SU-DHL-6 (cell line): ENCODE results near the gene NFYC.

Experiments
- H2AFZ ChIP-seq: fragments of 200-600 bp; sonication (generic); 2 replicates; pipeline ENCODE4 v1.6.1; 2014; ENCODE audit warnings: low read depth, mild to moderate bottlenecking, moderate library complexity, mixed read lengths, antibody characterized with exemption, low read length; ENCODE audit not compliant: severe bottlenecking
- H3F3A ChIP-seq: fragments of 200-600 bp; shearing (Covaris generic); 2 replicates; pipeline ENCODE4 v1.6.0; 2016; ENCODE audit warnings: antibody characterized with exemption, mild to moderate bottlenecking; ENCODE audit not compliant: insufficient read depth
- H3K27ac ChIP-seq: fragments of 200-600 bp; sonication (generic); 2 replicates; pipeline ENCODE4 v1.5.1; 2016; ENCODE audit warnings: low read depth, mild to moderate bottlenecking, low read length, moderate library complexity, mixed read lengths
- H3K27me3 ChIP-seq: fragments of 200-600 bp; sonication (generic), shearing (Covaris generic); 2 replicates; pipeline ENCODE4 v1.6.0; 2014; ENCODE audit warnings: mild to moderate bottlenecking, low read length
- H3K36me3 ChIP-seq: fragments of 200-600 bp; sonication (generic); 2 replicates; pipeline ENCODE4 v1.6.1; 2014; ENCODE audit warnings: mild to moderate bottlenecking, low read length, mixed read lengths
- H3K4me2 ChIP-seq: fragments of 300-600, 200-600 bp; shearing (Covaris generic), sonication (generic); 2 replicates; pipeline ENCODE4 v1.6.0; 2014; ENCODE audit warnings: low read length, low read depth, mild to moderate bottlenecking; ENCODE audit not compliant: poor library complexity, severe bottlenecking
- H3K4me3 ChIP-seq: fragments of 200-600 bp; sonication (generic); 2 replicates; pipeline ENCODE4 v1.5.1; 2014; ENCODE audit warnings: antibody characterized with exemption, low read length, mild to moderate bottlenecking, mixed read lengths; ENCODE audit not compliant: insufficient read depth, poor library complexity, severe bottlenecking
- H3K79me2 ChIP-seq: fragments of 200-600 bp; sonication (generic); 2 replicates; pipeline ENCODE4 v1.6.1; 2014; ENCODE audit warnings: mild to moderate bottlenecking, low read length, moderate library complexity; ENCODE audit not compliant: insufficient read depth
- H3K9ac ChIP-seq: fragments of 200-600 bp; sonication (generic); 2 replicates; pipeline ENCODE4 v1.7.0; 2014; ENCODE audit warnings: mild to moderate bottlenecking, low read length
- H3K9me2 ChIP-seq: fragments of 200-600 bp; sonication (generic); replicated peaks from 2 replicates; pipeline ENCODE4 v1.6.1; 2014; ENCODE audit warnings: low read length; ENCODE audit not compliant: insufficient read depth
- H3K9me3 ChIP-seq: fragments of 200-600 bp; sonication (generic); 2 replicates; pipeline ENCODE4 v1.6.1; 2014; ENCODE audit warnings: low read length, mixed read lengths; ENCODE audit not compliant: insufficient read depth
- H4K20me1 ChIP-seq: fragments of 200-600 bp; sonication (generic); 2 replicates; pipeline ENCODE4 v1.6.1; 2014; ENCODE audit warnings: low read depth, mild to moderate bottlenecking, antibody characterized with exemption, low read length, moderate library complexity, mixed read lengths
- EZH2phosphoT487 ChIP-seq: fragments of 200-600 bp; sonication (generic), shearing (Covaris generic); conservative IDR thresholded peaks from 2 replicates; pipeline ENCODE4 v1.6.1; 2018; ENCODE audit warnings: mild to moderate bottlenecking, antibody characterized with exemption, low read length, moderate library complexity, mixed read lengths
- TF ChIP-seq, protein P1 (sequence below): fragments of 200-600 bp; sonication (generic); IDR thresholded peaks from one replicate; pipeline ENCODE4 v1.5.1; 2017; ENCODE audit warnings: antibody characterized with exemption, mild to moderate bottlenecking, low read length, moderate library complexity; ENCODE audit not compliant: insufficient read depth, poor library complexity, severe bottlenecking

NFYC gene

DNA sequence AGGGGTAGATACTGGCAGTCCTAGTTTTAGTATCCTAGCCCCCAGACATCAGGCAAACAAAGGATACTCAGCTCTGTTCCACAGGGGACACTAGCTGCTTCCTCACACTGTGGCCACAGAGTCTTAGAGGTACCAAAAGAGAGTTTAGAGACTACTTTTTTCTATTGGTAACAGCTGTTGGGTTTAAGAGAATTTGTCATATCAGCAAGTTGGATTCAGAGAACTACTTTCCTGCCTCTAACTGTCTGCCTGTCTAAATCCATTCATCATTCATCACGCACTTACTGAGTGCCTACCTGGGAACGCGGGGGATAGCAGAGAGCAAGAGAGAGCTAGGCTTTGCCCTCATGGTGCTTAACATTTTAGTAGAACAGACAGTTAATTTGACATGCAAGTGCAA lies 65.0 kb downstream of the NFYC start:
- no peak overlapping the region for H3K4me2 ChIP-seq
- H3K27ac ChIP-seq: no peak overlapping the region
- H3K27me3 ChIP-seq: no peaks in the 10 kb centered on the region
- H3K9me2 ChIP-seq: no peaks in the 10 kb centered on the region
- TF ChIP-seq, protein P1, sequence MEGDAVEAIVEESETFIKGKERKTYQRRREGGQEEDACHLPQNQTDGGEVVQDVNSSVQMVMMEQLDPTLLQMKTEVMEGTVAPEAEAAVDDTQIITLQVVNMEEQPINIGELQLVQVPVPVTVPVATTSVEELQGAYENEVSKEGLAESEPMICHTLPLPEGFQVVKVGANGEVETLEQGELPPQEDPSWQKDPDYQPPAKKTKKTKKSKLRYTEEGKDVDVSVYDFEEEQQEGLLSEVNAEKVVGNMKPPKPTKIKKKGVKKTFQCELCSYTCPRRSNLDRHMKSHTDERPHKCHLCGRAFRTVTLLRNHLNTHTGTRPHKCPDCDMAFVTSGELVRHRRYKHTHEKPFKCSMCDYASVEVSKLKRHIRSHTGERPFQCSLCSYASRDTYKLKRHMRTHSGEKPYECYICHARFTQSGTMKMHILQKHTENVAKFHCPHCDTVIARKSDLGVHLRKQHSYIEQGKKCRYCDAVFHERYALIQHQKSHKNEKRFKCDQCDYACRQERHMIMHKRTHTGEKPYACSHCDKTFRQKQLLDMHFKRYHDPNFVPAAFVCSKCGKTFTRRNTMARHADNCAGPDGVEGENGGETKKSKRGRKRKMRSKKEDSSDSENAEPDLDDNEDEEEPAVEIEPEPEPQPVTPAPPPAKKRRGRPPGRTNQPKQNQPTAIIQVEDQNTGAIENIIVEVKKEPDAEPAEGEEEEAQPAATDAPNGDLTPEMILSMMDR: no peak
- no peak for TF ChIP-seq EZH2phosphoT487
- no peaks in the 10 kb centered on the region for H3K9me3 ChIP-seq
- no peaks in the 10 kb centered on the region for H4K20me1 ChIP-seq
- H3K9ac ChIP-seq: no peak overlapping the region
- H2AFZ ChIP-seq: no peak overlapping the region
- no peaks in the 10 kb centered on the region for H3K79me2 ChIP-seq
- H3F3A ChIP-seq: no peaks in the 10 kb centered on the region
- no peak overlapping the region for H3K4me3 ChIP-seq
- peaks cover 13% of the 10 kb centered on the region; the same call in 1 of the 2 replicates for H3K36me3 ChIP-seq

DNA sequence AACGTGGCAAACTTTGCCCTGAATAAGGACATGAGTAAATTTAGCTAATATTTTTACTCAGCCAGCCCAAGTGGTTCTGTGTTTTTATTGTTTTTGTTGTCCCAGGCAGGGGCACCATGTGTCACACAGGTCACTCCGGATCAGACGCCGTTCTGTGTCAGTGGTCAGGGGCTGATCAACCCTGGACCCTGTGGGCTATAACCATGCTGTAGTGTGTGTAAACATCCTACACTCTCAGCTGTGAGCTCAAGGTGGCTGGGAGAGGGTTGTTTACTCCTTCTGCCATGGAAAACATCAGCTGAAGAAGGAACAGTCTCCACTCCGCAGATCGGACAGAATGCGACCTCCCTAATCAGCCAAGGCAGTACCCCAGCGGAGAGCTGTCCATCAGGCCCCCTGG lies 65.6 kb downstream of the NFYC start:
- Histone ChIP-seq H4K20me1 (no peaks in the 10 kb centered on the region), H3K4me3 (no peak overlapping the region), H3K36me3 (peaks cover 13% of the 10 kb centered on the region; the same call in 1 of the 2 replicates), H2AFZ (no peak overlapping the region), H3K9me2 (no peaks in the 10 kb centered on the region), H3K9me3 (no peaks in the 10 kb centered on the region), H3K27me3 (no peaks in the 10 kb centered on the region), H3K79me2 (no peaks in the 10 kb centered on the region), H3F3A (no peaks in the 10 kb centered on the region), H3K4me2 (no peak overlapping the region), H3K9ac (no peak overlapping the region), H3K27ac (no peak overlapping the region)
- TF ChIP-seq, protein P1: no peak

DNA sequence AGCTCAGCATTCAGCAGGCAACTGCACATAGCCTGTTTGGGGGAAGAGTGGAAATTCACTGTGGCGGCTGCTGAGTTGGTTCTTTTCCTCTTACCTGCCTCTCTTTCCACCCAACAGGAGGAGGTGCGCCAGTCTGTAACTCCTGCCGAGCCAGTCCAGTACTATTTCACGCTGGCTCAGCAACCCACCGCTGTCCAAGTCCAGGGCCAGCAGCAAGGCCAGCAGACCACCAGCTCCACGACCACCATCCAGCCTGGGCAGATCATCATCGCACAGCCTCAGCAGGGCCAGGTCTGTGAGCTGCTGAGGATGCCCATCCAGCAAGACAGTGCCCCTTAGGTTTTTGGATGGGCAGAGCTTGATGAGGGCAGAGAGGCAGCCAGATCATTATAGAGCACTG lies 66.5 kb downstream of the NFYC start:
- H3F3A ChIP-seq: no peaks in the 10 kb centered on the region
- H3K4me3 ChIP-seq: no peak overlapping the region
- H3K79me2 ChIP-seq: no peaks in the 10 kb centered on the region
- no peaks in the 10 kb centered on the region for H3K27me3 ChIP-seq
- H3K9me2 ChIP-seq: no peaks in the 10 kb centered on the region
- H3K36me3 ChIP-seq: peaks cover 13% of the 10 kb centered on the region; the same call in 1 of the 2 replicates
- no peaks in the 10 kb centered on the region for H4K20me1 ChIP-seq
- no peak overlapping the region for H2AFZ ChIP-seq
- H3K9ac ChIP-seq: no peak overlapping the region
- H3K27ac ChIP-seq: no peak overlapping the region
- TF ChIP-seq, protein P1: no peak
- TF ChIP-seq EZH2phosphoT487: no peak
- H3K9me3 ChIP-seq: no peaks in the 10 kb centered on the region
- H3K4me2 ChIP-seq: no peak overlapping the region
